GM19328 (cell line): ENCODE measurements around the gene MUC6.

Experiments
- ATAC-seq: cut with Tn5 transposase; IDR thresholded peaks from one replicate; pipeline ENCODE4 v1.9.1; 2021; ENCODE audit warnings: mild to moderate bottlenecking, moderate library complexity; ENCODE audit not compliant: unreplicated experiment

The MUC6 gene

DNA sequence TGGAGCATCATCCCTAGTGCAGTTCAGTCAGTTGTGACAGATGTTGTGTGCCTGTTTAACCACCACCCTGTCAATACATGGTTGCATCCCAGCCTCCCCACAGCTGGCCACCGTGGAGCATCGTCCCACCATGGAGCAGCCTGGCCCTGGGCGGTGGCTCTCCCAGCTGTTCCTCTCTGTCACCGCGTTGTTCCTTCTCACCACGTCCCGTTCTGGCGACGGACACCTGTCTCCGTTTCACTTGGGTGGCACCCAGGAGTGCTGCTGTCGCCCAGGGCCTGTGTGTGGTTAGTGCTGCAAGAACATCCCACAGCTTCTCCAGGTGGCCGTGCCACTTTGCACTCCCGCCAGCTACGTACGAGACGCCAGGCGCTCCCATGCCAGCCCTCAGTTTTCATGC lies 26.5 kb downstream of the MUC6 start:
- no peak for ATAC-seq

- no peak for ATAC-seq
Observed at GRCh38 chr11:1009371-1009770, 27.1 kb downstream of the MUC6 start.

- ATAC-seq, result no peak
Observed at GRCh38 chr11:1008803-1009145, 27.7 kb downstream of the MUC6 start.

- ATAC-seq, result no peak
Observed at GRCh38 chr11:1008001-1008802, 28.3 kb downstream of the MUC6 start.

- no peak for ATAC-seq
Observed at GRCh38 chr11:1007279-1007678, 29.2 kb downstream of the MUC6 start.

GRCh38 chr11:1006762-1007161 lies 29.8 kb downstream of the MUC6 start:
- no peak for ATAC-seq

DNA sequence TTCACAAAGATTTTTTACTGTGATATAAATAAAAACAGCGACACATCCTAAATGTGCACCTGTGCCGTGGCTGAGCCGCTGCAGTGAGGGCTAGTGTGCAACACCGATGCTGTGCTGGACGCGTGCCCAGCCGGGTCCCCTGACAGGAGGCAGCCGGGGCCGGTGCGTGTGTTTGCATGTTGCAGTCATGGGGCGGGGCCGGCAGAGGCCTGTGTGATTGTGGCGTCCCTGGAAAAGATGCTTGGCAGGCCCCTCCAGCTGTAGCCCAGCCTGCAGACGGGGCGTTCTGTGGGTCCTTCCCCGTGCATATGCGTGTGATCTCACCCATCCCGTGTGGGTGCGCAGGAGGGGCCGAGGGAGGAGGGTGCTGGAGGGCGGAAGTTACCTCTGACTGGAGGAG lies 30.6 kb downstream of the MUC6 start:
- no peak for ATAC-seq

- ATAC-seq, result no peak
Observed at GRCh38 chr11:1003159-1003558, 33.4 kb downstream of the MUC6 start.

GRCh38 chr11:1002406-1002984 lies 34.0 kb downstream of the MUC6 start:
- ATAC-seq, result no peak

GRCh38 chr11:1001617-1002405 lies 34.7 kb downstream of the MUC6 start:
- ATAC-seq, result no peak

DNA sequence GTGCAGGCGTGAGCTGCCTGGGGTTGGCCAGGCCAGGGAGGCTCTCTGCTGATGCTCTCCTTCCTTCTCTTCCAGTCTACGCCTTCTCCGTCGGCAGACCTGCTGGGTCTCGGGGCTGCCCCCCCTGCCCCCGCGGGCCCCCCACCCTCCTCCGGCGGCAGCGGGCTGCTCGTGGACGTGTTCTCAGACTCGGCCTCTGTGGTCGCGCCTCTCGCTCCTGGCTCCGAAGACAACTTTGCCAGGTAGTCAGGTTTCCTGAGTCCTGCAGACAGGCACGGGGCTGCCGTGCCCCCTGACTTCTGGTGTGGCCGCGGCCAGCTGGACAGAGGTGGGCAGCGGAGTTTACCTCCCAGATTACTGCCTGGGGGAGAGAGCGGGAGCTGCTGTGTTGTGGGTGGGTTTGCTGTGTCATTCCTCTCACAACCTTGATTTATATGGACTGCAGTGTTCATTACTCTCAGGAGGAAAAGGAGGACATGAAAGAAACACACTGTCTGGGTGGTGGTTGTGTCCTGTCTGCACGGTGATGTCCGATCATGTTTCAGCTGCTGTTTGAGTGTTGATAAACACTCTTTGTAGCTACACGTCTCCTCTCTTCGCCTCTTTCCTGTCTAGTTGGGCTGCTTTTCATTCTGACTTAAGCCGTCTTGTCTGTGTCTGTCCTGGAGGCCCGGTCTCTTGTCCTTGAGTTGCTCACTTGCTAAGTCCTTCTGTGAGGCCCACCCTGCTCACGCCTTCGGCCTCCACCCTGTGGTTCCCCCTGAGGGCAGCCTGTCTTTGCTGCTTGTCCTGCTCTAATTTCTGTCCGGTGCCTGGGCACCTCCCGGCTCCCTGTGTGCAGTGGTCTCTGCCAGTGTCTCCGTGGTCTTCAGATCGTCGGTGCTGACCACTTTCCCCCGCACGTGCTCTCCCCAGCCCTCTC lies 35.9 kb downstream of the MUC6 start:
- no peak for ATAC-seq

GRCh38 chr11:999009-999408 lies 37.5 kb downstream of the MUC6 start:
- no peak for ATAC-seq

GRCh38 chr11:997907-998306 lies 38.6 kb downstream of the MUC6 start:
- ATAC-seq, result no peak

DNA sequence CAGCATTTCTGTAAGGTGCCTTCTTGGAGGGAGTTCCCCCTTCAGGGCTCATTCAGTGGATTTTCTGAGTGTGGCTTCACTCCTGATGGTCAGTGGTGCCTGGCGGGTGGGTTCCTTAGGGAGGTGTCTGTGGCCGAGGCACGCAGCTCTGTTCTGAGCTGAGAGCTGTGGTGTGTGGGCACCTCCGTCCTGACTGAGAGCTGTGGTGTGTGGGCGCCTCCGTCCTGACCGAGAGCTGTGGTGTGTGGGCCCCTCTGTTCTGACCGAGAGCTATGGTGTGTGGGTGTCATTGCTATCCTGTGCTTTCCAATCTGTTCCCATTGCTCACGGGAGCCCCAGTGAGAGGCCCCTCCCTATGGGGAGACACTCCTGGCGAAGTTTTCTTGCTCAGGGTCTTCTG lies 39.8 kb downstream of the MUC6 start:
- ATAC-seq, result no peak

- ATAC-seq, result no peak
Observed at GRCh38 chr11:995752-996420, 40.6 kb downstream of the MUC6 start.

- no peak for ATAC-seq
Observed at GRCh38 chr11:995044-995751, 41.3 kb downstream of the MUC6 start.

- no peak for ATAC-seq
Observed at GRCh38 chr11:993632-994167, 42.8 kb downstream of the MUC6 start.

GRCh38 chr11:992577-992976 lies 43.9 kb downstream of the MUC6 start:
- ATAC-seq, result no peak

DNA sequence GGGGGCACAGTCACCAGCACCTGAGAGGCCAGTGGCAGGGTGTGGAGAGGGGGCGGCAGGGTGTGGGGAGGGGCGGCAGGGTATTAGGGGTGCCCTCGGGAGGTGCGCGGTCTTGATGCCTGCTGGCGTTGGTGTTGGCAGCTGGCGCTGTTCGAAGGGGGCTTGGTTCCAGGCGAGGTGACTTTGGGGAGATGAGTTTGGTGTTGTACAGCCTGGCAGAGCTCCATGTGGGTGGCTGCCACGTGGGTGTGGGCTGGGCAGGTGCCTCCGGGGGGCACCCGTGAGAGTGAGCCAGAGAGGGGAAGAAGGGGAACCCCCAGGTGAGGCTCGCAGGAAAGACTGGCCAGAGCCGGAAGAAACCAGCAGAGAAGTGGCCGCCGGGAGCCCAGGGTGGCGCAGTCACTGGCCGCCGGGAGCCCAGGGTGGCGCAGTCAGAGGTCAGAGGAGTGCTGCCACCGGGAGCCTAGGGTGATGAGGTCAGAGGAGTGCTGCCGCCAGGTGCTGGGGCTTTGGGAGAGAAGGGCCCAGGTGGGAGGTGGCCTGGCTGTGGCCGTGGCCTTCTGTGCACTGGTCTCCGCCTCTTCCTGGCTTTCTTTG lies 44.7 kb downstream of the MUC6 start:
- ATAC-seq, result no peak
